ENCODE data around the gene NT5C1B.

DNA sequence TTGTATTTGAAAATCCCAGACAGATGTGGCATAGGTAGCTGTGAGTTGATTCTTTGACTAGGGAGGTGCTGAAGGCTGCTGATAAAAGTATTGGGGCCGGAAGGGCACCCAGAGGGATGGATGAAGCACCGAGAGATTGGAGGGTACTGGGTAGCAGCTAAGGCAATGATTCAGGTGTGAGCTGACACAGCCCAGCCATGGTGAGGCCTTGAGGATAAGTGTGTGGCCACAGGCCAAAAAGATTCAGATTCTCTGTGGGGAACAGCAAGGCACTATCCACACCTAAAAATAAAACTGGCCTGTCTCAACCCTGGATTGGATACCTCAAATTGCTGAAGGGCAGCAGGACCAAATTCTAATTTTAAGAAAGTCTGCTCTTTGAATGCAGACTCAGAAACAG is 64.1 kb downstream of the NT5C1B start:
- TF ChIP-seq, protein P1, sequence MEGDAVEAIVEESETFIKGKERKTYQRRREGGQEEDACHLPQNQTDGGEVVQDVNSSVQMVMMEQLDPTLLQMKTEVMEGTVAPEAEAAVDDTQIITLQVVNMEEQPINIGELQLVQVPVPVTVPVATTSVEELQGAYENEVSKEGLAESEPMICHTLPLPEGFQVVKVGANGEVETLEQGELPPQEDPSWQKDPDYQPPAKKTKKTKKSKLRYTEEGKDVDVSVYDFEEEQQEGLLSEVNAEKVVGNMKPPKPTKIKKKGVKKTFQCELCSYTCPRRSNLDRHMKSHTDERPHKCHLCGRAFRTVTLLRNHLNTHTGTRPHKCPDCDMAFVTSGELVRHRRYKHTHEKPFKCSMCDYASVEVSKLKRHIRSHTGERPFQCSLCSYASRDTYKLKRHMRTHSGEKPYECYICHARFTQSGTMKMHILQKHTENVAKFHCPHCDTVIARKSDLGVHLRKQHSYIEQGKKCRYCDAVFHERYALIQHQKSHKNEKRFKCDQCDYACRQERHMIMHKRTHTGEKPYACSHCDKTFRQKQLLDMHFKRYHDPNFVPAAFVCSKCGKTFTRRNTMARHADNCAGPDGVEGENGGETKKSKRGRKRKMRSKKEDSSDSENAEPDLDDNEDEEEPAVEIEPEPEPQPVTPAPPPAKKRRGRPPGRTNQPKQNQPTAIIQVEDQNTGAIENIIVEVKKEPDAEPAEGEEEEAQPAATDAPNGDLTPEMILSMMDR (conservative IDR thresholded peaks at IDR 0.05; ENCODE audit: low read length): no peak
- no peak for TF ChIP-seq EZH2phosphoT487 (IDR thresholded peaks at IDR 0.05; ENCODE audit: borderline replicate concordance)
